IPS-20b (cell line): ENCODE data around the gene KLF13.

Experiments
- H3K27ac ChIP-seq: one replicate; pipeline ENCODE4 v1.5.1; 2013; ENCODE audit warnings: low read length
- H3K27me3 ChIP-seq: 2 replicates; pipeline ENCODE4 v1.6.1; 2013; ENCODE audit warnings: mild to moderate bottlenecking, low read length, inconsistent platforms; ENCODE audit not compliant: insufficient read depth
- H3K36me3 ChIP-seq: 2 replicates; pipeline ENCODE4 v1.6.1; 2013; ENCODE audit warnings: low read depth, mild to moderate bottlenecking, inconsistent platforms, low read length, moderate library complexity; ENCODE audit not compliant: insufficient read depth
- H3K4me1 ChIP-seq: 2 replicates; pipeline ENCODE4 v1.6.1; 2013; ENCODE audit warnings: mild to moderate bottlenecking, control low read depth, inconsistent platforms, low read length, moderate library complexity; ENCODE audit not compliant: insufficient read depth
- H3K4me3 ChIP-seq: 2 replicates; pipeline ENCODE4 v1.5.1; 2013; ENCODE audit warnings: mild to moderate bottlenecking, low read length, inconsistent platforms
- H3K9ac ChIP-seq: 2 replicates; pipeline ENCODE4 v1.6.1; 2013; ENCODE audit warnings: low read depth, mild to moderate bottlenecking, inconsistent platforms, low read length, moderate library complexity
- H3K9me3 ChIP-seq: 2 replicates; pipeline ENCODE4 v1.6.1; 2013; ENCODE audit warnings: mild to moderate bottlenecking, low read depth, low read length, inconsistent platforms; ENCODE audit not compliant: insufficient read depth

The KLF13 gene

GRCh38 chr15:31309893-31310606 is 16.6 kb upstream of the KLF13 start:
- H3K36me3 ChIP-seq = no peaks in the 10 kb centered on the region
- H3K4me1 ChIP-seq = peaks cover 38% of the 10 kb centered on the region
- H3K27me3 ChIP-seq = no peaks in the 10 kb centered on the region; the same call in 1 of the 2 replicates
- H3K9me3 ChIP-seq = no peaks in the 10 kb centered on the region
- H3K27ac ChIP-seq = no peak overlapping the region
- H3K9ac ChIP-seq = no peak overlapping the region
- H3K4me3 ChIP-seq = no peak overlapping the region

- Histone ChIP-seq H3K4me3 (no peak overlapping the region), H3K27me3 (no peaks in the 10 kb centered on the region), H3K36me3 (no peaks in the 10 kb centered on the region), H3K4me1 (peaks cover 22% of the 10 kb centered on the region), H3K27ac (no peak overlapping the region), H3K9me3 (no peaks in the 10 kb centered on the region), H3K9ac (no peak overlapping the region)
Measured at GRCh38 chr15:31311735-31312619, 14.7 kb upstream of the KLF13 start.

GRCh38 chr15:31313223-31313622 is 13.4 kb upstream of the KLF13 start:
- Histone ChIP-seq H3K36me3 (no peaks in the 10 kb centered on the region), H3K4me3 (no peak overlapping the region), H3K4me1 (peaks cover 10% of the 10 kb centered on the region), H3K9me3 (no peaks in the 10 kb centered on the region), H3K9ac (no peak overlapping the region), H3K27me3 (no peaks in the 10 kb centered on the region), H3K27ac (no peak overlapping the region)

GRCh38 chr15:31314380-31314779 is 12.3 kb upstream of the KLF13 start:
- Histone ChIP-seq H3K27me3 (no peaks in the 10 kb centered on the region), H3K27ac (no peak overlapping the region), H3K9ac (no peak overlapping the region), H3K4me1 (no peaks in the 10 kb centered on the region), H3K4me3 (no peak overlapping the region), H3K9me3 (no peaks in the 10 kb centered on the region), H3K36me3 (no peaks in the 10 kb centered on the region)

- no peaks in the 10 kb centered on the region for H3K27me3 ChIP-seq
- no peak overlapping the region for H3K4me3 ChIP-seq
- no peaks in the 10 kb centered on the region; the same call in 1 of the 2 replicates for H3K9me3 ChIP-seq
- no peak overlapping the region for H3K27ac ChIP-seq
- no peaks in the 10 kb centered on the region for H3K36me3 ChIP-seq
- no peaks in the 10 kb centered on the region for H3K4me1 ChIP-seq
- no peak overlapping the region for H3K9ac ChIP-seq
Measured at GRCh38 chr15:31316135-31316795, 10.4 kb upstream of the KLF13 start.

- H3K9me3 ChIP-seq = no peaks in the 10 kb centered on the region; the same call in 1 of the 2 replicates
- no peak overlapping the region for H3K9ac ChIP-seq
- H3K27ac ChIP-seq = no peak overlapping the region
- no peaks in the 10 kb centered on the region for H3K27me3 ChIP-seq
- H3K36me3 ChIP-seq = no peaks in the 10 kb centered on the region
- no peak overlapping the region for H3K4me3 ChIP-seq
- no peaks in the 10 kb centered on the region for H3K4me1 ChIP-seq
Measured at GRCh38 chr15:31317017-31317416, 9.6 kb upstream of the KLF13 start.

- no peak overlapping the region for H3K4me3 ChIP-seq
- no peaks in the 10 kb centered on the region; the same call in 1 of the 2 replicates for H3K9me3 ChIP-seq
- H3K4me1 ChIP-seq = no peaks in the 10 kb centered on the region
- H3K36me3 ChIP-seq = no peaks in the 10 kb centered on the region
- H3K27ac ChIP-seq = no peak overlapping the region
- no peaks in the 10 kb centered on the region for H3K27me3 ChIP-seq
- H3K9ac ChIP-seq = no peak overlapping the region
Measured at GRCh38 chr15:31317421-31318327, 9.0 kb upstream of the KLF13 start.

- Histone ChIP-seq H3K4me3 (no peak overlapping the region), H3K9ac (no peak overlapping the region), H3K27ac (no peak overlapping the region), H3K27me3 (peaks cover 2% of the 10 kb centered on the region), H3K4me1 (no peaks in the 10 kb centered on the region), H3K36me3 (no peaks in the 10 kb centered on the region), H3K9me3 (no peaks in the 10 kb centered on the region; the same call in 1 of the 2 replicates)
Measured at GRCh38 chr15:31318429-31318828, 8.2 kb upstream of the KLF13 start.

- peaks cover 18% of the 10 kb centered on the region for H3K27me3 ChIP-seq
Measured at GRCh38 chr15:31320022-31320421, 6.6 kb upstream of the KLF13 start.

GRCh38 chr15:31321418-31321817 is 5.2 kb upstream of the KLF13 start:
- no peak overlapping the region for H3K9ac ChIP-seq
- no peak overlapping the region for H3K4me3 ChIP-seq
- H3K27ac ChIP-seq = no peak overlapping the region
- H3K27me3 ChIP-seq = peaks cover 23% of the 10 kb centered on the region
- H3K4me1 ChIP-seq = no peaks in the 10 kb centered on the region
- H3K36me3 ChIP-seq = no peaks in the 10 kb centered on the region
- no peaks in the 10 kb centered on the region; the same call in 1 of the 2 replicates for H3K9me3 ChIP-seq

More at GRCh38 chr15:31320022-31320421, 6.6 kb upstream of the KLF13 start:
- Histone ChIP-seq H3K9ac (no peak overlapping the region), H3K27ac (no peak overlapping the region), H3K4me3 (no peak overlapping the region), H3K9me3 (no peaks in the 10 kb centered on the region; the same call in 1 of the 2 replicates), H3K36me3 (no peaks in the 10 kb centered on the region), H3K4me1 (no peaks in the 10 kb centered on the region)

- H3K27me3 ChIP-seq = peaks cover 23% of the 10 kb centered on the region
- no peak overlapping the region for H3K4me3 ChIP-seq
- no peaks in the 10 kb centered on the region; the same call in 1 of the 2 replicates for H3K9me3 ChIP-seq
- H3K4me1 ChIP-seq = no peaks in the 10 kb centered on the region
- no peak overlapping the region for H3K27ac ChIP-seq
- no peaks in the 10 kb centered on the region for H3K36me3 ChIP-seq
- H3K9ac ChIP-seq = no peak overlapping the region
Measured at GRCh38 chr15:31322504-31322903, 4.1 kb upstream of the KLF13 start.
